Activated T-cell treated with anti-CD3 and anti-CD28 coated beads for 48 hours (primary cell): ENCODE measurements around the gene ZBTB26.

Source experiments
- DNase-seq: peaks from one replicate; pipeline ENCODE4 v3.0.0-alpha.2; 2020; ENCODE audit warnings: low read depth

ZBTB26 gene

DNA sequence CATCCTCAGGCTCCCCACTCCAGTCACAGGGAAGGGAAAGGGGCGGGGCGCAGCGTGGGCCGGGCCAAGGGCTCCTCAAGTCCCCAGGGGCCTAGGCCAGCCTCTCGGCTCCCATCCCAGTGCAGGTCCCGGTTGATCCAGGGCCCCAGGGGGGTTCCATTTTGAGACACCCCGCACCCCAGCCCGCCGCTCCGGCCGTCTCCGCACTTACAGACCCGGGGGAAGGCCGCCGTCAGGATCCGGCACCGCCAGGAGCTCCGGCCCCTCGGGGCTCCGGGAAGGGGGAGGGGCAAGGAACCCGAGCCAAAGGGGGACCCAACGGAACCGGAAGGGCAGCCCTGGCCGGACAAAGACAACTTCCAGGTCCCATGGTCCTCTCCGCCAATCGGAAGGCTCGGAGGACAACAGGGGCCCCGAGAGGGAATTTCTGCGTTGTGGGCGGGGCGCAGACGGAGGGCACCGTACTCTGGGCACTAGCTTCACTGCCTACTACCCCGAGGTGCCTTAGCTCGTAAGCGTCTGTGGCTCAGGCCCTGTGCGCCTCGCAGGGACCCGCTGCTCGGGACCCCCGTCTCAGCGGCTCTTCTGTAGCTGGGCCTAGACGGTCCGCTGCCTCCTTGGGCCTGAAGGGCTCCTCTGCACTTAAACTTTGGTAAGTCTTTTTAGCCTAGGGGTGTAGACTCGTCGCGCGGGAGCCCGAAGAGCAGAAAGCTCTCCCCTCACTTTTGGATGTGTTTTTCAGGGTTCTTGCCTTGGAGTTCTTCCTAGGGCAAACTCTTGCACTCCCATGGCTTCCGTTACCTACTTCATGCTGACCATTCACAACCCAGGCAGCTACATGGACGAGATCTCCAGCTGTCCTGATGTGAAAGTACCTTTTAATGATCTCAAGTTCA, at the start of gene ZBTB26:
Gene ZBTB26 (minus strand): TSS at position 287 of the 896 bp plus-strand sequence. CDS start 11,578 bp downstream, outside the sequence.
- DNase-seq = peak; percentile 87

GRCh38 chr9:122978601-122979000, 47.3 kb upstream of the ZBTB26 start:
- DNase-seq = no peak

DNA sequence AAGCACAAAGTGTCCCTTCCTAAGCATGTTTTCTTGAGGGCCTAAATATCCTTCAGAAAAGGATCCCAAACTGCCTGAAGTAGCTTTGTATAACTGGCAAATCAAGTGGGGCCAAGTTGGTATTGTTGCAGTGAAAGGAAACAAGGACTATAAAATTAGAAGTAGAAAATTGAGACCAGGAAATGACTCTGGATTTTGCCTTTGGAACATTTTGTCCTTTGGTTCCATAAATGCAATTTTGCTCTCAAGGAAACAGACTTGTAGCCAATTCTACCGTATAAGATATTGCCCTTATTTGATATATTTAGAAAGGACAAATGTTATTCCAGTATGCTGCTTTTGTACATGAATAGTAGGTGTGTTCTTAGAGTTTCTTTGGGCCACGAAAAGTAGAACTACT, 43.9 kb upstream of the ZBTB26 start:
- no peak for DNase-seq

- no peak for DNase-seq
Observed at GRCh38 chr9:122961139-122961538, 29.8 kb upstream of the ZBTB26 start.

- DNase-seq = no peak
Observed at GRCh38 chr9:122955961-122956360, 24.6 kb upstream of the ZBTB26 start.

- no peak for DNase-seq
Observed at GRCh38 chr9:122954253-122954691, 23.0 kb upstream of the ZBTB26 start.

GRCh38 chr9:122951056-122951455, 19.7 kb upstream of the ZBTB26 start:
- no peak for DNase-seq

GRCh38 chr9:122950263-122950662, 19.0 kb upstream of the ZBTB26 start:
- DNase-seq = no peak

DNA sequence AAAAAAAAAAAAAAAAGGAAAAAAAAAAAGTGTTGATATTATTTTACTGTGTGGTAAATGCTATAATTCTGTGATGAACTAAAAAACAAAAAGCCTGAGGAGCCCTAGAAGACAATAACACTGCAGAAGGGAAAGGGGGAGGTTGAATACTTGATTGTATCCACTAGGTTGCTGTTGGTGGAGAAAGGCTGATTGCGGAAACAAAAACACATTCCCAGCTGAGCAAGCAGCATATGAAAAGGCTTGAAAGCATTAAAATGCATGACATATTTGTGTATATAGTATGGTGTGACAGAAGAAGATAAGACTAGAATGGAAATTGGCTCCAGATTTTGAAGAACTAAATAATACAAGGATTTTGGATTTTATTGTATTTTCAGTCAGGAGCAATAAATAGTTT, 18.4 kb upstream of the ZBTB26 start:
- no peak for DNase-seq

DNA sequence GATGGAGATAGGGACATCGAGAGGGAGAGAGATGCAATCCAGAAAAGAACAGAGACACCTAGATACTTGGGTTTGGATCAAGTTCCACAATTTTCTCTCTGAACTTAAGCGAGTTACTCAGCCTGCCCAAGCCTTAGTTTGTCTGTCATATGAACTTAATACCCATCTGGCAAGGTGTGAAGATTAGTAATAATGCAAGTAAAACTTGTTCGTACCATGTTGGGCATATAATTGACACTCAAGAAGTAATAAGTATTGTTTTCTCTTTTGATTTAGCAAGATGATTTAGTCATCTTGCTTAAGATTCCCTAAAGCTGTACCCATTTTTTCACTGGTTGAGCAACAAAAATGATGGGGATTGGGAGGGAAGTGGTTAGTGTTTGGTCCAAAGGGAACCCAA, 17.0 kb upstream of the ZBTB26 start:
- no peak for DNase-seq

DNA sequence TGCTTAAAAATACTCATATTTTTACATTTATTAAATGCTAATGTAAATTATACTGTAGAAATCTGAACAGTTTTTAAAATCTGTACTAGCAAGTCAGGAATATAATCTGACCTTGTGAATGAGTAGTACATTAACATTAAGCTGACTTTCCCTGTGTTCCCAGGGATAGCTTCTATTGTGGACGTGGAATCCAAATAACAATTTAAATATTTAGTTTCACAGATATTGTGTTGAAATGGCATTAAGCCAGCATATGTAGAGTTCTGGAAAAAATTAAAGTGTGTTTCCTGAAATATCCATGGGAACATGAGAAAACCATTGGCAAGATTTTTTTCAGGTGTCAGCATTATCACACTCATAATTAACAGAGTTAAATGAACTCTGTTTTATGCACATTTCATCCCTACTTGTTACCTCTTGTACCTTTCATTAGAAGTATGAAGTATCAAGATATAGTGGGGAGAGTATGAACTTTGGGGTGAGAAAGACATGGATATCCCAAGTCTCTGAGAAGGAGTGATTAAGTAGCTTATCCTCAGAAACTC, 15.2 kb upstream of the ZBTB26 start:
- no peak for DNase-seq

DNA sequence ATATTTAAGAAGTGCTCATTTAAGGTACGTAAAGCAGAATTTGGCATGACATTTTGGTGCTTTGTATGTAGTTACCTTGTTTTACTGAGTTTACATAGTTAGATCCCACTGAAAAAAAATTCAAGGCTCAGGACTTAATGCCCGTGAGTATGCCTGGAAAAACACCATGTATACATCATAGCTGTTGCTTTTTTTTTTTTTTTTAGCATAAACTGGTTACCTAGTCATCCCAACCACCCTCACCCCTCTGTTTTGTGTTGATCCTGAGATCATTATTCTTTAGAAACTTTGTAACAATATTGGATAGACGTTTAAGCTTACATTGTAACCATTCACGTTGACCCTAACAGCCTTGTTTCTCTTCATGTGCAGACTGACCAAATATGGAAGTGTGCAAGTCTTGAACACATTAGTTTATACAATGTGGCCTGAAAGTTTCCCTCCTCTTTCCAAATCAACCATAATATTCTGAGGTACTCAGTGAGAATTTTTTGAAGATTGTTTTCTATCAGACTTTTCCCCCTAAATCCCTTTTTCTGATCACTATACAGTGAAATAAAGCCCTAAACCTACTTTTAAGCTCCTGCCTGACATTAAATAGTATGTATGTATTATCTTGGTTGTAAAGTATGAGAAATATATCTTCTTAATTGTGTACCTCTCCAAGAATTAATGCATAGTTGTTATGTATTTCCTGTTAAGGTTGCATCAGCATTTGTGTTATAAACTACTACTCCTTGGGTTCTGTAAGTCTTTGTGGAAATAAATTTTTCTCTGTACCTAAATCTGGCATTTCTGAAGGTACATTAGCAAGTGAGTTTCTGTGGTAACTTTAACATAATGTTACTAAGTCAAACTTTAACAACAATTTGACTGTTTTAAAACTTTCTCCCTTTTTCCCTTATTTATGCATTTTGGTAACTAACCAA, 13.9 kb upstream of the ZBTB26 start:
- DNase-seq = no peak

GRCh38 chr9:122941582-122942234, 10.4 kb upstream of the ZBTB26 start:
- DNase-seq = no peak

- DNase-seq = peak; percentile 98
Observed at GRCh38 chr9:122940749-122941581, 9.7 kb upstream of the ZBTB26 start, which contains the start of gene RABGAP1. Gene RABGAP1 (plus strand): TSS chr9:122941020. CDS start chr9:122957060, 16,040 bp downstream.

DNA sequence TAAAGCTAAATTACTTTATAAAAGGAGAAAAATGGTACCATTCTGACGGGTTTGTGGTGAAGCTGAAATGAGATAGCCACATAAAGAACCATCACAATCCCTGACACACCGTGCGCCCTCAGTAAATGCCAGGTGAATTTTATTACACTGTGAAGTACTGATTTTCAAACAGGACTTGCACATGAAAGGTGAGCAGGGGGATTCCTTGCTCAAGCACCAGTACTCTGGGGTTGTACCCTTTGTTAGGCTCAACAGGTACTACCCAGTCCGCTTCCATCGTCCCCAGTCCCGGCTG, 9.1 kb upstream of the ZBTB26 start:
- DNase-seq = no peak

- DNase-seq = no peak
Observed at GRCh38 chr9:122939601-122940000, 8.3 kb upstream of the ZBTB26 start.

GRCh38 chr9:122936883-122937282, 5.6 kb upstream of the ZBTB26 start:
- DNase-seq = no peak

DNA sequence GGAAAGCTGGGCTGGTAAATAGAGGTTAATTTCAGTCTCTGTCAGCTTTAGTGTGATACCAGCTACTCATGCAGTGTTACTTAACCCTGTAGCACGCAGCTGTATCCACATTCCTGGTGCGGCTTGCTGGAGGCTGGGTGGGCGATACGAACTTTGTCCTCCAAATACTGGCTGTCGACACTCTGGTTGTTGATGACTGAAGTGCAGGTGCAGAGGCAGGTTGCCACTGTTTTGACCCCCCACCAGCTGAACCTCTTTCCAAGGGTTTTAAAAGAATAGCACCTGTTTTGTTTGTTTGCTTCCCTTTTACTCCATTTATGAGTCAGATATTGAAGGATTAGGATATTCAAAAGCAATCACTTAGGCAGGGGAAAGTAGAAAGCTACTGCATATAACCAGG, 5.2 kb upstream of the ZBTB26 start:
- no peak for DNase-seq

- DNase-seq = no peak
Observed at GRCh38 chr9:122930541-122931225, 629 bp downstream of the ZBTB26 start.

DNA sequence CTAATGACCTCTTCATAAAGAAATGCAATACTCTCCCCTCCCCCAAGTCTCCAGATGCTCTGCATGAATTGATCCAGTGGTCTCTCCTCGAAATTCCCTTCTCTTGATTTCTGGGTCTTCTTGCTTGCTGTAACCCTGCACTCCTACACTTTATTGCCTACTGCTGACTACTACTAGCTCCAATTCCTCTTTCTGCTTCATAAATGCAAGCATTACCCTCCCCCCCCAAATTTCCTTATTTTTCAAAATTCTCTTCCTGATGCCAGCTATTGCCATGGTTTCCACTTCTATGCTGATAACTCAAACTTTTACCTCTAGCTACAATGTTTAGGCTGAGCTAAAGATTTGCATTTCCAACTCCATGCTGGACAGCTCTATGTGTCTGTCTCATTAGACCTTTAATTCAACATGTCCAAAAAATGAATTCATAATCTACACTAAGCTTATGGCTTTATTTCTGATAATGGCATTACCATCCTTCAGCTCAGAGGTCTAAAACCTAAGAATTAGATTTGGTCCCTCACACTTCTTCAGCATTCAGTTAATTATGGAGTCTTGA, 1.4 kb downstream of the ZBTB26 start:
- DNase-seq = no peak
